Tibial nerve (tissue), 4 donors: Measurements from ENCODE around the gene MCOLN1. TPM values are rescaled to one million over a fixed set of nuclear protein-coding genes. Genes with fewer than 3 reads are reported as not detected.
"Not testable (repeated sequence)": the region's sequence is repeated elsewhere in the genome, so short reads cannot be mapped to it uniquely, and the experiment has no call there.

Experiments used
- DNase-seq, 2 donors: peaks; one replicate each; pipeline ENCODE4 v3.0.0-alpha.2; 2019; ENCODE audit warnings: low spot score in 2 of 2
- H3K27ac ChIP-seq, 4 donors: fragments of 200-600 bp; sonication (generic) in 3 of 4; one replicate each; pipeline ENCODE4 v1.5.1; 2017 to 2019; ENCODE audit warnings: mild to moderate bottlenecking in 1 of 4
- H3K27me3 ChIP-seq, 2 donors: fragments of 200-600 bp; sonication (generic) in 1 of 2; one replicate each; pipeline versions ENCODE4 v1.5.1 to v1.6.0; 2017 to 2019
- H3K36me3 ChIP-seq, 3 donors: fragments of 200-600 bp; sonication (generic); one replicate each; pipeline ENCODE4 v1.5.1; 2018 to 2019
- H3K4me1 ChIP-seq, 4 donors: fragments of 200-600 bp; sonication (generic) in 3 of 4; one replicate each; pipeline ENCODE4 v1.5.1; 2017 to 2019
- H3K4me3 ChIP-seq, 4 donors: fragments of 200-600 bp; sonication (generic) in 3 of 4; one replicate each; pipeline ENCODE4 v1.5.1; 2017 to 2019; ENCODE audit warnings: mild to moderate bottlenecking in 1 of 4, moderate library complexity in 1 of 4
- H3K9me3 ChIP-seq, 4 donors: fragments of 200-600 bp; sonication (generic) in 3 of 4; one replicate each; pipeline ENCODE4 v1.5.1; 2017 to 2019
- EP300 ChIP-seq, 2 donors: sonication (generic); formaldehyde crosslinking; IDR thresholded peaks; one replicate each; pipeline ENCODE4 v1.6.1; 2017; ENCODE audit warnings: antibody characterized with exemption in 2 of 2, mild to moderate bottlenecking in 1 of 2
- POLR2A ChIP-seq, 2 donors: fragments of 450-650 bp; IDR thresholded peaks; one replicate each; pipeline ENCODE4 v1.6.1; 2017; ENCODE audit warnings: antibody characterized with exemption in 2 of 2, mild to moderate bottlenecking in 2 of 2, moderate library complexity in 2 of 2
- WGBS, 2 donors: methylation state at CpG; one replicate each; pipeline ENCODE4 v1.1.5; 2018; 5-methylcytosine and 5-hydroxymethylcytosine counted together
- total RNA-seq, 4 donors: library from RNA; depleted of rRNA; stranded (reverse); fragments of >200 nt; gene quantifications; one replicate each; pipeline ENCODE4 v1.1.0, GENCODE V29; 2016
- TF ChIP-seq, protein P1 (sequence below), 5 experiments: fragments of 200-600 bp in 3 of 5; fragments of 450-650 bp in 2 of 5; sonication (generic) in 3 of 5; IDR thresholded peaks; one replicate each; pipeline ENCODE4 v1.5.1; 2016 to 2019; ENCODE audit warnings: antibody characterized with exemption in 5 of 5, mild to moderate bottlenecking in 3 of 5, moderate library complexity in 2 of 5

Gene MCOLN1
- total RNA-seq, 4 donors from 2014 or later = 21.3 to 52.2 (median 31.3) TPM

DNA sequence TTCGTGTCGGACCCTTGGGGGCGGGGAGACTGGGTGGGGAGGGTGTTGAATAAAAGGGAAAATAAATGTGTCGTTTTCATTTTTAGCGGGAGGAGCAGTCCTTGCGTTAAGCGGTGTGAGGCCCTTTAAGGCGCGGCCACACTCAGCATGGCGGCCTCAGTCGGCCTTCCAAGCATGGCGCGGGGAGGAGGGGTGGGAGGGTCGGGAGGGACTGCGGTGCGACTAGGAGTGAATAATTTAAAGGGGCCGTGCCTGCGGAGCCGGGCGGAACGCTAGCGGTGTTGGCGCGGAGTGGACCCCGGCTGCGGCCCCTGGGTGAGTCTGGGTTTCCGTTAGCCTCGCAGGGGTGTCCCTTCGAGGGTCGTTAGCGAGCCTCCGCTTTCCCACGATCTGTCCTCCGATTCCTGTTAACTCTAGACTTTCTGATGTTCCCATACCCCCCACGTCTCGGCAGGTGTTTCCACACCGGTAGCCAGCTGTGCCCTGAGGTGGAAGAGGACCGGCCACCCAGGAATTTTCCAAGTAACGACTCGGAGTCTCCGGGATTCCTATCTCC lies 11.6 kb downstream of the MCOLN1 start:
- Histone ChIP-seq H3K27ac (peak overlapping the region; percentile 80 to 98 (median 92)), H3K4me3 (peak overlapping the region; percentile 64 to 92 (median 82)), H3K4me1 (peaks cover 0 to 18% (median 7%) of the 10 kb centered on the region in 4 donors), H3K36me3 (peaks cover 0 to 59% (median 4%) of the 10 kb centered on the region in 3 donors), H3K27me3 (no peaks in the 10 kb centered on the region), H3K9me3 (no peaks in the 10 kb centered on the region)
- 0% methylated on average over 33 to 41 of the region's 41 CpGs for WGBS, 2 donors
- DNase-seq = peak; percentile 74 to 85
- peak in 1 of 2 donors; percentile 97 for TF ChIP-seq EP300 (IDR thresholded peaks at IDR 0.05)
- peak; percentile 15 to 65 for TF ChIP-seq POLR2A (IDR thresholded peaks at IDR 0.05)
- TF ChIP-seq, protein P1, sequence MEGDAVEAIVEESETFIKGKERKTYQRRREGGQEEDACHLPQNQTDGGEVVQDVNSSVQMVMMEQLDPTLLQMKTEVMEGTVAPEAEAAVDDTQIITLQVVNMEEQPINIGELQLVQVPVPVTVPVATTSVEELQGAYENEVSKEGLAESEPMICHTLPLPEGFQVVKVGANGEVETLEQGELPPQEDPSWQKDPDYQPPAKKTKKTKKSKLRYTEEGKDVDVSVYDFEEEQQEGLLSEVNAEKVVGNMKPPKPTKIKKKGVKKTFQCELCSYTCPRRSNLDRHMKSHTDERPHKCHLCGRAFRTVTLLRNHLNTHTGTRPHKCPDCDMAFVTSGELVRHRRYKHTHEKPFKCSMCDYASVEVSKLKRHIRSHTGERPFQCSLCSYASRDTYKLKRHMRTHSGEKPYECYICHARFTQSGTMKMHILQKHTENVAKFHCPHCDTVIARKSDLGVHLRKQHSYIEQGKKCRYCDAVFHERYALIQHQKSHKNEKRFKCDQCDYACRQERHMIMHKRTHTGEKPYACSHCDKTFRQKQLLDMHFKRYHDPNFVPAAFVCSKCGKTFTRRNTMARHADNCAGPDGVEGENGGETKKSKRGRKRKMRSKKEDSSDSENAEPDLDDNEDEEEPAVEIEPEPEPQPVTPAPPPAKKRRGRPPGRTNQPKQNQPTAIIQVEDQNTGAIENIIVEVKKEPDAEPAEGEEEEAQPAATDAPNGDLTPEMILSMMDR (IDR thresholded peaks at IDR 0.05) = no peak

DNA sequence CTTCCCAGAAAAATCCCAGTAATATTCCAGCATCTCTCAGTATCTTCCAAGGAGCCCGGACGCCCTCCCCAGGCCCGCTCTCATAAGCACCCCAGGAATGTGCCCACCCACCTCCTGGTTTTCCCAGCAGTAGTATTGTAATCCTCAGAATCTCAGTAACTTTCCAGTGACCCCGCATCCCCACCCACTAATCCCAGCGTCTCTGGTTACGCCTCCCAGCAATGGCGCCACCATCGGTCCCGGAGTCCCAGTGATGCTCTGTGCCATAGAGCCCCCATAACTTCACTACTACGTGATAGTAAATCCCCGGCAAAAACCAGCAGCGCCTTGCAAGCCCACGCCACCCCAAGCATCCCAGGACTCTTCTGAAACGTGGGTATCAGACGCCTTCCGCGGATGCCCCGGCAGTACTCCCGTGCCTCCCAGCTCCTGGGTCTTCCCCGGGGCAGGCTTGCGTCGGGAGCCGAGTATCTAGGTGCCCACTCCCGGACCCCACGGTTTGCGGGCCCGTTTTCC lies 12.2 kb downstream of the MCOLN1 start:
- H3K27me3 ChIP-seq = no peaks in the 10 kb centered on the region
- peak in 1 of 2 donors; percentile 69 for DNase-seq
- peak overlapping the region; percentile 64 to 92 (median 82) for H3K4me3 ChIP-seq
- no peak for TF ChIP-seq POLR2A (IDR thresholded peaks at IDR 0.05)
- TF ChIP-seq, protein P1 (IDR thresholded peaks at IDR 0.05) = peak in 2 of 5 experiments; percentile 5 to 16
- no peak for TF ChIP-seq EP300 (IDR thresholded peaks at IDR 0.05)
- no peaks in the 10 kb centered on the region for H3K9me3 ChIP-seq
- WGBS, 2 donors = 0% methylated on average over 22 to 23 of the region's 27 CpGs
- H3K4me1 ChIP-seq = peaks cover 0 to 18% (median 7%) of the 10 kb centered on the region in 4 donors
- peaks cover 0 to 59% (median 7%) of the 10 kb centered on the region in 3 donors for H3K36me3 ChIP-seq
- H3K27ac ChIP-seq = peak overlapping the region; percentile 80 to 98 (median 92)

DNA sequence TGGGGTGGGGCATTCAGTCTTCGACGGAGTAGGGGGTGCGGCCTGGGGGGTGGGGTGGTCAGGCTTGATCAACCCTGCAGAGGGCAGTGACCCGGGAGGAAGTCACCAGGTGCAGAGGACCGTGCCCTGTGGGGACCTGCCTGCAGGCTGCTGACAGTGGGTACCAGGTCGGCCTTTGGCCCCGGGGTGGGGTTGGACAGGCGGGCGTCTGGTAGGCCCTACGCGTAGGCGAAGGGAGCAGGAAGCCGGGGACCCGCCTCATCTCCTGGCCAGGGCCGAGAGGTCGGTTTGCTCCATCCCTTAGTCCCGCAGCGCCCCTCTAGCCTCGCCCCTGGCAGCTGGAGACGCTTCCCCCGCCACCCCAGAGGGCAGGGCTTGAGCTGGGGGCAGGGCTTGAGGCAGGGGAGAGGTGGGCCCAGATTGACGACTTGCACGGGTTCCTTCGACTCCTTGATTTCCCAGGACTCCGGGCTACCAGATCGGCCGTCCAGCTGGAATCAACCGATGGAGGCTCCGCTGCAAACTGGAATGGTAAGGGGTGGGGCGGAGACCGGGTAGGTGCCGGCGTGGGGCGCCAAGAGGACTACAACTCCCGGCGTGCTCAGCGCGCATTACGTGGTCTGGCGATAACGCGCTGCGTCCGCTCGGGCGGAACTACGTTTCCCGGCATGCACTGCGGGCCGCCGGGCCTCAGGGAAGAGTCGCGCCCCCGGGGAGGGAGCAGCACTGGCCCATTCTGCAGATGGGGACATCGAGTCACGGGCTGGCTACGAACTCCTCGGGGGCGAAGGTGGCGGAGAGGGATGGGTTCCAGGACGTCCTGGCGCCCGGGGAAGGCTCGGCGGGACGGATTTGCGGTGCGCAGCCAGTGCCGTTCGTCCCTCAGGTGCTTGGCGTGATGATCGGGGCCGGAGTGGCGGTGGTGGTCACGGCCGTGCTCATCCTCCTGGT lies 12.9 kb downstream of the MCOLN1 start, which contains the start of gene PNPLA6:
PNPLA6 (plus strand) TSS at position 671 of the 951 bp plus-strand sequence; CDS start at position 743, 72 bp downstream.
- H3K4me3 ChIP-seq = peak within 1 kb of the TSS; percentile 64 to 92 (median 82)
- H3K36me3 ChIP-seq = peaks cover 0 to 59% (median 11%) of the 10 kb centered on the region in 3 donors
- WGBS, 2 donors = 0 to 1% methylated on average over 31 to 65 of the region's 76 CpGs
- no peaks in the 10 kb centered on the region for H3K27me3 ChIP-seq
- peak within 1 kb of the TSS; percentile 80 to 98 (median 92) for H3K27ac ChIP-seq
- DNase-seq = peak; percentile 90 to 95
- no peaks in the 10 kb centered on the region for H3K9me3 ChIP-seq
- peak; percentile 57 to 77 for TF ChIP-seq POLR2A (IDR thresholded peaks at IDR 0.05)
- TF ChIP-seq, protein P1 (IDR thresholded peaks at IDR 0.05) = no peak
- TF ChIP-seq EP300 (IDR thresholded peaks at IDR 0.05) = peak; percentile 95 to 96
- H3K4me1 ChIP-seq = peaks cover 0 to 18% (median 7%) of the 10 kb centered on the region in 4 donors

DNA sequence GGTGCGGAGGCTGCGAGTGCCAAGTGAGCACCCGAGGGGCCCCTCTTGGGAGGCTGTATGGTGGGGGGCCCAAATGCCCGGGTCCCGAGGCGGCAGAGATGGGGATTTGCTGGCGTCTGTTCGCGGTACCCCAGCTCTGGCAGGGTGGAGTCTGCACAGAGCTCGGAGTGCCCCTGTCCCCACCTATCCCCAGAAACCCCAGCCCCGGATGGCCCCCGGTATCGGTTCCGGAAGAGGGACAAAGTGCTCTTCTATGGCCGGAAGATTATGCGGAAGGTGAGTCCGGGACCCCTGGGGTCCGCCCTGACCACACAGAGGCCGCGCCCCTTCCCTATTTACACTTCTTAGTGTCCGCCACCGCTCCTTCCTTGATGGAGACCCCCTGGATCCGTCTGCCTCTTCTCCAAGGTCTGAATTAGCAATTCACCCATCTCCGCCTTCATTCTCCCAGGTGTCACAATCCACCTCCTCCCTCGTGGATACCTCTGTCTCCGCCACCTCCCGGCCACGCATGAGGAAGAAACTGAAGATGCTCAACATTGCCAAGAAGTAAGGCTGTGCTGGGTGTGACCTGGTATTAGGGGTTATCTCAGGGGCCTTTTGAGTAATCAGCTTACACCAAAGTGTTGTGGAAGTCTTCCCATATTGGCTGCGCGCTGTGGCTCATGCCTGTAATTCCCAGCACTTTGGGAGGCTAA lies 13.7 kb downstream of the MCOLN1 start:
- Histone ChIP-seq H3K27ac (peak overlapping the region; percentile 80 to 98 (median 92)), H3K4me1 (peaks cover 0 to 18% (median 7%) of the 10 kb centered on the region in 4 donors), H3K36me3 (peaks cover 0 to 59% (median 19%) of the 10 kb centered on the region in 3 donors), H3K4me3 (peak overlapping the region; percentile 64 to 92 (median 82)), H3K27me3 (no peaks in the 10 kb centered on the region), H3K9me3 (no peaks in the 10 kb centered on the region)
- WGBS, 2 donors = 25 to 26% methylated on average over 19 to 26 of the region's 30 CpGs
- no peak for DNase-seq
- TF ChIP-seq EP300 (IDR thresholded peaks at IDR 0.05) (no peak), POLR2A (IDR thresholded peaks at IDR 0.05) (no peak)
- TF ChIP-seq, protein P1 (IDR thresholded peaks at IDR 0.05) = no peak

DNA sequence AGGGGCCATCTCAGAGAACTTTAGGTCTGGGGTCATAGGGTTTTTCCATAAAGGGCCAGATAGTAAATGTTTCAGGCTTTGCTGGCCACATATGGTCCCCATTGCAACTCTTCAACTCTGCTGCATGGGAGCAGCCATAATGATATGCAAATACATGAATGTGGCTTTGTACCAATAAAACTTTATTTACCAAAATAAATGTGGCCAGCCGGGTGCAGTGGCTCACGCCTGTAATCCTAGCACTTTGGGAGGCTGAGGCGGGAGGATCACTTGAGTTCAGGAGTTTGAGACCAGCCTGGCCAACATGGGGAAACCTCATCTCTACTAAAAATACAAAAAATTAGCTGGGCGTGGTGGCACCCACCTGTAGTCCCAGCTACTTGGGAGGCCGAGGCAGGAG lies 16.6 kb downstream of the MCOLN1 start:
- peaks cover 0 to 72% (median 19%) of the 10 kb centered on the region in 3 donors for H3K36me3 ChIP-seq
- not testable (repeated sequence) for H3K9me3 ChIP-seq, H3K4me3 ChIP-seq, H3K27ac ChIP-seq, H3K27me3 ChIP-seq, H3K4me1 ChIP-seq, DNase-seq
- WGBS, 2 donors = 96 to 99% methylated on average over 5 of the region's 5 CpGs
